H1 (cell line): ENCODE results near the gene CDHR2. TPM values are rescaled to one million over a fixed set of nuclear protein-coding genes. Genes with fewer than 3 reads are reported as not detected.
A peak's percentile ranks its signal among the peaks of the same experiment; 100 is the strongest.

Source experiments
- CTCF ChIA-PET: fragments of 300-600 bp; sonication (Branson Sonifier 250); formaldehyde crosslinking; loops from one replicate; lab custom pipeline; 2021; ENCODE audit not compliant: partially characterized antibody; lab: Charles Lee
- POLR2A ChIA-PET: fragments of 300-600 bp; sonication (Branson Sonifier 250); formaldehyde crosslinking; loops from one replicate; lab custom pipeline; 2021; ENCODE audit warnings: inconsistent platforms; ENCODE audit not compliant: partially characterized antibody; lab: Charles Lee
- DNase-seq, 2 experiments: peaks; one replicate each; pipeline versions ENCODE4 v3.0.0 to v3.0.0-alpha.2; 2010 to 2022; ENCODE audit warnings: low spot score in 2 of 2, low read depth in 1 of 2, mixed read lengths in 1 of 2
- FAIRE-seq: peaks from 2 replicates; lab custom pipeline; 2011; peaks lifted over from hg19 to GRCh38; lab: Jason Lieb, UNC
- H2AFZ ChIP-seq: 2 replicates; pipeline ENCODE4 v1.8.1; 2012; ENCODE audit warnings: low read length, inconsistent platforms
- H2AK5ac ChIP-seq: 2 replicates; pipeline ENCODE4 v1.6.1; 2013; ENCODE audit warnings: low read depth, low read length
- H2BK120ac ChIP-seq: replicated peaks from 2 replicates; pipeline ENCODE3; 2013; ENCODE audit warnings: low read depth, low read length, inconsistent platforms
- H2BK12ac ChIP-seq: 2 replicates; pipeline ENCODE4 v1.6.1; 2013; ENCODE audit warnings: low read depth, low read length
- H2BK15ac ChIP-seq: 2 replicates; pipeline ENCODE4 v1.6.1; 2013; ENCODE audit warnings: low read length
- H2BK20ac ChIP-seq: 2 replicates; pipeline ENCODE4 v1.6.1; 2013; ENCODE audit warnings: low read length
- H2BK5ac ChIP-seq: 2 replicates; pipeline ENCODE4 v1.6.1; 2013; ENCODE audit warnings: low read depth, low read length
- H3K14ac ChIP-seq: 2 replicates; pipeline ENCODE4 v1.6.1; 2013; ENCODE audit warnings: inconsistent platforms; ENCODE audit not compliant: insufficient read length
- H3K18ac ChIP-seq: 2 replicates; pipeline ENCODE4 v1.6.1; 2013; ENCODE audit warnings: low read length; ENCODE audit errors: extremely low read depth
- H3K23ac ChIP-seq: 2 replicates; pipeline ENCODE4 v1.6.1; 2013; ENCODE audit warnings: inconsistent platforms; ENCODE audit not compliant: insufficient read length
- H3K23me2 ChIP-seq: 2 replicates; pipeline ENCODE4 v1.6.1; 2013; ENCODE audit warnings: low read depth, low read length
- H3K27ac ChIP-seq: 2 replicates; pipeline ENCODE4 v1.6.1; 2011; ENCODE audit warnings: low read depth, low read length, inconsistent platforms
- H3K27me3 ChIP-seq, 4 experiments: replicated peaks in 1 of 4; 1 replicate in 1 of 4; 2 replicates in 3 of 4; pipeline versions ENCODE4 v1.6.1 to v1.8.1; 2011 to 2013; ENCODE audit warnings: low read length in 3 of 4, mild to moderate bottlenecking in 3 of 4, inconsistent platforms in 2 of 4, mixed read lengths in 2 of 4, moderate library complexity in 1 of 4; ENCODE audit not compliant: control insufficient read depth in 3 of 4, insufficient read depth in 3 of 4; ENCODE audit errors: extremely low read depth in 1 of 4
- H3K36me3 ChIP-seq, 4 experiments: 2 replicates each; pipeline versions ENCODE4 v1.6.1 to v1.8.1; 2011 to 2013; ENCODE audit warnings: mild to moderate bottlenecking in 4 of 4, low read length in 3 of 4, moderate library complexity in 2 of 4, control low read depth in 1 of 4, inconsistent platforms in 1 of 4; ENCODE audit not compliant: insufficient read depth in 4 of 4, control insufficient read depth in 2 of 4
- H3K4ac ChIP-seq: replicated peaks from 2 replicates; pipeline ENCODE3; 2013; ENCODE audit warnings: low read length, low read depth, mixed read lengths, inconsistent platforms; ENCODE audit not compliant: insufficient read length
- H3K4me1 ChIP-seq, 4 experiments: replicated peaks in 1 of 4; 1 replicate in 1 of 4; 2 replicates in 3 of 4; pipeline versions ENCODE4 v1.6.1 to v1.8.1; 2011 to 2013; ENCODE audit warnings: low read length in 3 of 4, inconsistent platforms in 2 of 4, mixed read lengths in 1 of 4; ENCODE audit not compliant: insufficient read depth in 4 of 4, control insufficient read depth in 3 of 4
- H3K4me2 ChIP-seq, 2 experiments: 2 replicates each; pipeline versions ENCODE4 v1.6.1 to v1.8.1; 2011 to 2013; ENCODE audit warnings: low read depth in 2 of 2, low read length in 2 of 2, control low read depth in 1 of 2, inconsistent platforms in 1 of 2, mild to moderate bottlenecking in 1 of 2; ENCODE audit not compliant: insufficient read depth in 1 of 2
- H3K4me3 ChIP-seq, 4 experiments: fragments of 200-600, 300-600 bp in 1 of 4; sonication (generic), shearing (Covaris generic), sonication (Bioruptor Twin) in 1 of 4; 2 replicates each; pipeline versions ENCODE4 v1.5.1 to v1.8.1; 2011 to 2016; ENCODE audit warnings: low read length in 4 of 4, low read depth in 3 of 4, control low read depth in 2 of 4, inconsistent platforms in 2 of 4, mild to moderate bottlenecking in 2 of 4, mixed read lengths in 1 of 4, moderate library complexity in 1 of 4; ENCODE audit not compliant: insufficient read depth in 2 of 4; ENCODE audit errors: extremely low read depth in 1 of 4
- H3K56ac ChIP-seq: replicated peaks from 2 replicates; pipeline ENCODE3; 2013; ENCODE audit warnings: low read depth, mild to moderate bottlenecking, mixed read lengths, low read length, inconsistent platforms; ENCODE audit not compliant: insufficient read length
- H3K79me1 ChIP-seq: 2 replicates; pipeline ENCODE4 v1.6.1; 2013; ENCODE audit warnings: low read depth, low read length, control low read depth
- H3K79me2 ChIP-seq, 2 experiments: 2 replicates each; pipeline versions ENCODE4 v1.6.1 to v1.8.1; 2012 to 2013; ENCODE audit warnings: low read length in 2 of 2, mild to moderate bottlenecking in 2 of 2, inconsistent platforms in 1 of 2; ENCODE audit not compliant: insufficient read depth in 2 of 2, control insufficient read depth in 1 of 2
- H3K9ac ChIP-seq, 4 experiments: replicated peaks in 1 of 4; 1 replicate in 1 of 4; 2 replicates in 3 of 4; pipeline versions ENCODE4 v1.6.1 to v1.8.1; 2011 to 2013; ENCODE audit warnings: low read depth in 3 of 4, low read length in 3 of 4, control low read depth in 2 of 4, mild to moderate bottlenecking in 2 of 4, moderate library complexity in 2 of 4, inconsistent platforms in 1 of 4; ENCODE audit errors: extremely low read depth in 1 of 4
- H3K9me3 ChIP-seq, 2 experiments: 2 replicates each; pipeline versions ENCODE4 v1.6.1 to v1.8.1; 2012 to 2013; ENCODE audit warnings: mild to moderate bottlenecking in 2 of 2, moderate library complexity in 2 of 2, control low read depth in 1 of 2, inconsistent platforms in 1 of 2, low read depth in 1 of 2, low read length in 1 of 2, mixed read lengths in 1 of 2; ENCODE audit not compliant: insufficient read depth in 2 of 2
- H4K20me1 ChIP-seq, 2 experiments: replicated peaks in 1 of 2; 2 replicates each; pipeline versions ENCODE3 to v1.8.1; 2011 to 2013; ENCODE audit warnings: inconsistent platforms in 2 of 2, low read length in 2 of 2, mild to moderate bottlenecking in 1 of 2; ENCODE audit not compliant: insufficient read depth in 2 of 2, control insufficient read depth in 1 of 2
- H4K5ac ChIP-seq: 2 replicates; pipeline ENCODE4 v1.6.1; 2013; ENCODE audit warnings: low read length, low read depth, mixed read lengths, inconsistent platforms; ENCODE audit not compliant: insufficient read length
- H4K8ac ChIP-seq: 2 replicates; pipeline ENCODE4 v1.8.0; 2013; ENCODE audit warnings: mild to moderate bottlenecking, moderate library complexity, low read length, inconsistent platforms; ENCODE audit not compliant: insufficient read depth; ENCODE audit errors: extremely low read depth
- H4K91ac ChIP-seq: replicated peaks from 2 replicates; pipeline ENCODE3; 2013; ENCODE audit warnings: low read length, mixed read lengths, inconsistent platforms; ENCODE audit not compliant: insufficient read length
- BCL11A ChIP-seq, 2 experiments: IDR thresholded peaks; one replicate each; pipeline ENCODE4 v1.6.1; 2011; ENCODE audit warnings: low read depth in 2 of 2, low read length in 2 of 2, mild to moderate bottlenecking in 2 of 2
- CTBP2 ChIP-seq: IDR thresholded peaks from 2 replicates; pipeline ENCODE4 v1.7.0; 2011; ENCODE audit warnings: borderline replicate concordance, mild to moderate bottlenecking, moderate library complexity, mixed read lengths, low read length; ENCODE audit not compliant: insufficient read depth, insufficient read length
- GABPA ChIP-seq: IDR thresholded peaks from 2 replicates; pipeline ENCODE4 v1.6.1; 2011; ENCODE audit warnings: mild to moderate bottlenecking, low read length, moderate library complexity, borderline replicate concordance; ENCODE audit not compliant: insufficient read depth
- KDM1A ChIP-seq: fragments of 200-600, 300-600 bp; sonication (generic); IDR thresholded peaks from 2 replicates; pipeline ENCODE4 v1.7.1; 2016; ENCODE audit warnings: mild to moderate bottlenecking, low read length, borderline replicate concordance
- PHF8 ChIP-seq: fragments of 200-600 bp; sonication (generic); conservative IDR thresholded peaks from 2 replicates; pipeline ENCODE4 v1.7.1; 2012; ENCODE audit warnings: low read depth, mild to moderate bottlenecking, inconsistent platforms, low read length, moderate library complexity
- RBBP5 ChIP-seq: IDR thresholded peaks from 2 replicates; pipeline ENCODE4 v1.7.1; 2012; ENCODE audit warnings: low read depth, mild to moderate bottlenecking, inconsistent platforms, low read length, moderate library complexity, borderline replicate concordance
- SP2 ChIP-seq: IDR thresholded peaks from 2 replicates; pipeline ENCODE4 v1.6.1; 2012; ENCODE audit warnings: mild to moderate bottlenecking, low read length, inconsistent platforms
- TBP ChIP-seq: IDR thresholded peaks from 2 replicates; pipeline ENCODE4 v1.6.1; 2011; ENCODE audit warnings: low read depth, low read length, improper control_type of control experiment
- TCF12 ChIP-seq: IDR thresholded peaks from 2 replicates; pipeline ENCODE4 v1.6.1; 2011; ENCODE audit warnings: low read depth, mild to moderate bottlenecking, low read length
- WGBS, 2 experiments: shearing (Covaris generic) in 1 of 2; methylation state at CpG; one replicate each; pipeline versions ENCODE4 v1.1.6 to v1.1.7; 2013 to 2015; ENCODE audit warnings: low lambda C conversion rate in 2 of 2, mixed read lengths in 2 of 2, inconsistent platforms in 1 of 2, low coverage in 1 of 2, missing lambda C conversion rate in 1 of 2; ENCODE audit not compliant: insufficient replicate concordance in 2 of 2, insufficient coverage in 1 of 2, insufficient read length in 1 of 2; ENCODE audit errors: extremely low coverage in 1 of 2, missing lambda C conversion rate in 1 of 2; 5-methylcytosine and 5-hydroxymethylcytosine counted together
- polyA plus RNA-seq, 7 experiments: library from polyadenylated mRNA; depleted of rRNA in 3 of 7; stranded (reverse) in 5 of 7; unstranded in 2 of 7; fragments of >200 nt in 5 of 7; fragments of 200-250 nt in 2 of 7; gene quantifications; 1 replicate in 5 of 7; 2 replicates in 1 of 7; 4 replicates in 1 of 7; pipeline versions ENCODE4 v1.2.1 to v1.2.3, GENCODE V29; 2011 to 2013; ENCODE audit warnings: missing spikeins in 2 of 7, mixed read lengths in 2 of 7
- total RNA-seq: library from RNA; stranded (reverse); fragmentation: NEBNext Ultra II Directional; extraction: Animal tissue kit (Norgen Biotek cat#: 25700); gene quantifications from 2 replicates; pipeline ENCODE4 v1.2.1, GENCODE V29; 2021
- TF ChIP-seq, protein P1 (sequence below): IDR thresholded peaks from 2 replicates; pipeline ENCODE4 v1.6.1; 2011; ENCODE audit warnings: low read depth, mild to moderate bottlenecking, low read length; ENCODE audit not compliant: insufficient read depth
- TF ChIP-seq, protein P2 (sequence below): IDR thresholded peaks from 2 replicates; pipeline ENCODE4 v1.6.1; 2012; ENCODE audit warnings: low read length, inconsistent platforms

The CDHR2 gene
- total and polyA plus RNA-seq, 2 of the 8 experiments (the other 6 are each of a cell fraction or from before 2014, with no cell fraction given): 0.02 to 0.43 TPM

DNA sequence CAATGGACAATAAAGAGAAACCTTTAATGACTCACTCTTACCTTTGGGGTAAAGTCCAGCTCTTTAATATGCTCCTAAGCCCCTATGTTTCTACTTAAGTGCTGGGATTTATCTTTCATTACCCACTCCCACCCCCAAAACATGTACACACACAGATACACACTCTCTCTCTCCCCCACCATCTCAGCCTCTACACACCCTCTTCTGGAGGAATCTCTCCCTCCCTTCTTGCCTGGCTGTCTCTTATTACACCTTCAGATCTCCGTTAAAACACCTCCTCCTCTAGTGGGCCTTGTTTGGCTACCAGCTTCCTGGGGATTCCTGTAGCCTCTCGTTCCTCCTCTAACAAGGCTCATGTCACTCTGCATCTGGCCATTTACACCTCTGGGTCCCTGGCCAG is 53.9 kb downstream of the CDHR2 start:
- Histone ChIP-seq H2AFZ (no peak overlapping the region), H3K4me3 (no peak overlapping the region), H3K9ac (no peak overlapping the region), H2BK20ac (no peak overlapping the region), H3K27me3 (peaks cover 0 to 2% (median 0%) of the 10 kb centered on the region in 4 experiments; a peak in 2 of 7 replicates), H4K20me1 (peaks cover 2 to 11% of the 10 kb centered on the region in 2 experiments), H3K27ac (no peak overlapping the region), H4K5ac (no peak overlapping the region), H2BK15ac (no peak overlapping the region), H2BK120ac (no peak overlapping the region), H3K79me2 (no peaks in the 10 kb centered on the region), H4K91ac (no peak overlapping the region), H4K8ac (no peak overlapping the region), H3K56ac (no peak overlapping the region), H3K23ac (no peak overlapping the region), H3K36me3 (peaks cover 0 to 4% (median 0%) of the 10 kb centered on the region in 4 experiments; a peak in 1 of 8 replicates), H3K9me3 (no peaks in the 10 kb centered on the region), H3K14ac (no peak overlapping the region), H3K4me2 (0 out of 4 replicates have a peak overlapping the region, but pooled peaks of 1 of the 2 experiments have one; percentile 12), H3K4me1 (peaks cover 0 to 3% (median 0%) of the 10 kb centered on the region in 4 experiments; a peak in 2 of 7 replicates), H3K79me1 (no peaks in the 10 kb centered on the region), H2BK5ac (no peak overlapping the region), H3K18ac (no peak overlapping the region), H3K4ac (no peak overlapping the region), H2BK12ac (no peak overlapping the region), H3K23me2 (no peaks in the 10 kb centered on the region), H2AK5ac (no peak overlapping the region)
- ChIA-PET POLR2A (interaction anchor here (1.8 kb wide), 1 partner anchor 27 kb away, joined by 3 read pairs; the partner anchor contains the start of genes EIF4E1B and SNCB), CTCF (interaction anchor here (1.1 to 2.2 kb wide), 2 partner anchors 11 to 30 kb away, joined by 3 to 9 read pairs; no protein-coding TSS in a partner anchor)
- WGBS, 2 experiments: 48% methylated on average over 2 of the region's 2 CpGs; no CpG with 5 or more reads in 1 of the 2 experiments
- DNase-seq: no peak
- FAIRE-seq: no peak
- TF ChIP-seq TBP: no peak
- TF ChIP-seq, protein P1, sequence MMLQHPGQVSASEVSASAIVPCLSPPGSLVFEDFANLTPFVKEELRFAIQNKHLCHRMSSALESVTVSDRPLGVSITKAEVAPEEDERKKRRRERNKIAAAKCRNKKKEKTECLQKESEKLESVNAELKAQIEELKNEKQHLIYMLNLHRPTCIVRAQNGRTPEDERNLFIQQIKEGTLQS: no peak
- TF ChIP-seq, protein P2, sequence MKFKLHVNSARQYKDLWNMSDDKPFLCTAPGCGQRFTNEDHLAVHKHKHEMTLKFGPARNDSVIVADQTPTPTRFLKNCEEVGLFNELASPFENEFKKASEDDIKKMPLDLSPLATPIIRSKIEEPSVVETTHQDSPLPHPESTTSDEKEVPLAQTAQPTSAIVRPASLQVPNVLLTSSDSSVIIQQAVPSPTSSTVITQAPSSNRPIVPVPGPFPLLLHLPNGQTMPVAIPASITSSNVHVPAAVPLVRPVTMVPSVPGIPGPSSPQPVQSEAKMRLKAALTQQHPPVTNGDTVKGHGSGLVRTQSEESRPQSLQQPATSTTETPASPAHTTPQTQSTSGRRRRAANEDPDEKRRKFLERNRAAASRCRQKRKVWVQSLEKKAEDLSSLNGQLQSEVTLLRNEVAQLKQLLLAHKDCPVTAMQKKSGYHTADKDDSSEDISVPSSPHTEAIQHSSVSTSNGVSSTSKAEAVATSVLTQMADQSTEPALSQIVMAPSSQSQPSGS: no peak
- TF ChIP-seq TCF12: no peak
- TF ChIP-seq SP2: no peak
- TF ChIP-seq RBBP5: no peak
- TF ChIP-seq GABPA: no peak
- TF ChIP-seq BCL11A (IDR thresholded peaks at IDR 0.05; ENCODE audit: low read depth in 2 of 2, low read length in 2 of 2): no peak
- TF ChIP-seq CTBP2: no peak
- no peak for TF ChIP-seq PHF8
- TF ChIP-seq KDM1A: no peak
